HG02884 (cell line): Measurements from ENCODE around the gene PRDM5.
"Not testable (repeated sequence)": the region's sequence is repeated elsewhere in the genome, so short reads cannot be mapped to it uniquely, and the experiment has no call there.

Source experiments
- ATAC-seq: cut with Tn5 transposase; IDR thresholded peaks from one replicate; pipeline ENCODE4 v1.9.1; 2021; ENCODE audit warnings: mild to moderate bottlenecking, moderate library complexity; ENCODE audit not compliant: unreplicated experiment

The PRDM5 gene

GRCh38 chr4:120761070-120761469, 161.5 kb downstream of the PRDM5 start:
- no peak for ATAC-seq

GRCh38 chr4:120760047-120760446, 162.5 kb downstream of the PRDM5 start:
- no peak for ATAC-seq

GRCh38 chr4:120755864-120756263, 166.7 kb downstream of the PRDM5 start:
- ATAC-seq: no peak

- ATAC-seq: no peak
Measured at GRCh38 chr4:120754590-120754989, 167.9 kb downstream of the PRDM5 start.

GRCh38 chr4:120753854-120754253, 168.7 kb downstream of the PRDM5 start:
- no peak for ATAC-seq

- ATAC-seq: no peak
Measured at GRCh38 chr4:120750152-120750525, 172.4 kb downstream of the PRDM5 start.

GRCh38 chr4:120749445-120750151, 172.9 kb downstream of the PRDM5 start:
- ATAC-seq: peak; percentile 99

- not testable (repeated sequence) for ATAC-seq
Measured at GRCh38 chr4:120741636-120742035, 180.9 kb downstream of the PRDM5 start.

- ATAC-seq: no peak
Measured at GRCh38 chr4:120736312-120736711, 186.2 kb downstream of the PRDM5 start.

- ATAC-seq: no peak
Measured at GRCh38 chr4:120733968-120734367, 188.6 kb downstream of the PRDM5 start.

- no peak for ATAC-seq
Measured at GRCh38 chr4:120733054-120733453, 189.5 kb downstream of the PRDM5 start.

- ATAC-seq: no peak
Measured at GRCh38 chr4:120731561-120731960, 191.0 kb downstream of the PRDM5 start.

- no peak for ATAC-seq
Measured at GRCh38 chr4:120730777-120731320, 191.7 kb downstream of the PRDM5 start.

- no peak for ATAC-seq
Measured at GRCh38 chr4:120728892-120729675, 193.4 kb downstream of the PRDM5 start.

GRCh38 chr4:120725639-120726580, 196.6 kb downstream of the PRDM5 start:
- no peak for ATAC-seq

GRCh38 chr4:120724656-120725055, 197.9 kb downstream of the PRDM5 start:
- ATAC-seq: no peak

- ATAC-seq: no peak
Measured at GRCh38 chr4:120723986-120724385, 198.5 kb downstream of the PRDM5 start.

GRCh38 chr4:120723105-120723504, 199.4 kb downstream of the PRDM5 start:
- no peak for ATAC-seq

GRCh38 chr4:120722655-120723054, 199.9 kb downstream of the PRDM5 start:
- no peak for ATAC-seq

GRCh38 chr4:120720354-120720934, 202.1 kb downstream of the PRDM5 start:
- ATAC-seq: no peak
